GM12801 (cell line): ENCODE data around the gene PGBD2.

Source experiments
- CTCF ChIP-seq: IDR thresholded peaks from one replicate; pipeline ENCODE4 v1.5.1; 2011; ENCODE audit warnings: control low read depth; ENCODE audit not compliant: insufficient read length; ENCODE audit errors: extremely low read depth

The PGBD2 gene

GRCh38 chr1:248906753-248907661 lies 972 bp downstream of the PGBD2 start:
- TF ChIP-seq CTCF, result no peak

- TF ChIP-seq CTCF, result no peak
These were observed 4.7 kb downstream of the PGBD2 start for GRCh38 chr1:248910761-248911160.

GRCh38 chr1:248913933-248914332 lies 7.9 kb downstream of the PGBD2 start:
- TF ChIP-seq CTCF, result no peak

- TF ChIP-seq CTCF, result no peak
These were observed 8.9 kb downstream of the PGBD2 start for GRCh38 chr1:248914796-248915381.

GRCh38 chr1:248918131-248918530 lies 12.1 kb downstream of the PGBD2 start:
- TF ChIP-seq CTCF, result no peak

GRCh38 chr1:248923352-248924338 lies 17.6 kb downstream of the PGBD2 start:
- TF ChIP-seq CTCF, result no peak
